22Rv1 (cell line): ENCODE results near the gene ATP13A5.

Experiments
- H3K27ac ChIP-seq: fragments of 450-650 bp; 2 replicates; pipeline ENCODE4 v1.5.1; 2017
- ZFX ChIP-seq: fragments of 450-650 bp; IDR thresholded peaks from 2 replicates; pipeline ENCODE4 v1.6.1; 2017; ENCODE audit warnings: antibody characterized with exemption, borderline replicate concordance
- TF ChIP-seq, protein P1 (sequence below): fragments of 450-650 bp; IDR thresholded peaks from 2 replicates; pipeline ENCODE4 v1.5.1; 2017; ENCODE audit warnings: mild to moderate bottlenecking

Gene ATP13A5

DNA sequence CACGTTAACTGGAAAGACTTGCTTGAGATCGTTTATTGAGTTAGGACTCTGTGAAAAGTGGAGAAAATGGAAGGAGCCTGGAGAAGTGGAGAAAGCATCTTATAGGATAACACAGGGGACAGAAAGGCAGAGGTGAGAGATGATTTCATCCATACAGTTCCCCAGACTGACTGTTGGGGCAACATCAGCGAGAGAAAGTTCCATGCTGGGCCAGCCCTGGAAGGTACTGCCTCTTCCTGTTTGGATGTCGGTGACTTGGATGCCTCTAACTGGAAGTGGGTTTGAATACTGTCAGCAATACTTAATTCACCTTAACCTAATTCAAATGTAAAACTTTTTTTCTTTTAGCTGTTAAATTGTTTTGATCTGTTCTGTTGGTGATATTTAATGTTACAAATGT lies 32.3 kb downstream of the ATP13A5 start:
- H3K27ac ChIP-seq = no peak overlapping the region
- TF ChIP-seq ZFX = no peak

DNA sequence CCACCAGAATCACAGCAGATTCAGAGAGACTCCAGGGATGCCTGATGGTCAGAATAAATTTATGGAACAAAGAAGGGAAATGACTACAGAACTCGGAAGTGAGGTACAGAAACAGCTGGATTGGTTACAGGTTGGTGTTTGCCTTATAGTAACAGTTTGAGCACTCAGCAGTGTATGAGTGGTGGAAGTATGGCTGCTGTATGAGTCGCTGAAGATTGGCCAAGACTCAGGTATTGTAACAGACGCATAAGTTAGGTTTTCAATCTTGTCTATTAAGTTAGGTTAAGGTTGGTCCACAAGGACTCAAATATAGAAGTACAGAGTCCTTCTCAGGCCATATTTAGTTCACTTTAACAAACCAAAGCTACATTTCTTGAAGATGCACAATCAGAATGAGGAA lies 33.1 kb downstream of the ATP13A5 start:
- TF ChIP-seq, protein P1, sequence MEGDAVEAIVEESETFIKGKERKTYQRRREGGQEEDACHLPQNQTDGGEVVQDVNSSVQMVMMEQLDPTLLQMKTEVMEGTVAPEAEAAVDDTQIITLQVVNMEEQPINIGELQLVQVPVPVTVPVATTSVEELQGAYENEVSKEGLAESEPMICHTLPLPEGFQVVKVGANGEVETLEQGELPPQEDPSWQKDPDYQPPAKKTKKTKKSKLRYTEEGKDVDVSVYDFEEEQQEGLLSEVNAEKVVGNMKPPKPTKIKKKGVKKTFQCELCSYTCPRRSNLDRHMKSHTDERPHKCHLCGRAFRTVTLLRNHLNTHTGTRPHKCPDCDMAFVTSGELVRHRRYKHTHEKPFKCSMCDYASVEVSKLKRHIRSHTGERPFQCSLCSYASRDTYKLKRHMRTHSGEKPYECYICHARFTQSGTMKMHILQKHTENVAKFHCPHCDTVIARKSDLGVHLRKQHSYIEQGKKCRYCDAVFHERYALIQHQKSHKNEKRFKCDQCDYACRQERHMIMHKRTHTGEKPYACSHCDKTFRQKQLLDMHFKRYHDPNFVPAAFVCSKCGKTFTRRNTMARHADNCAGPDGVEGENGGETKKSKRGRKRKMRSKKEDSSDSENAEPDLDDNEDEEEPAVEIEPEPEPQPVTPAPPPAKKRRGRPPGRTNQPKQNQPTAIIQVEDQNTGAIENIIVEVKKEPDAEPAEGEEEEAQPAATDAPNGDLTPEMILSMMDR = no peak
- no peak for TF ChIP-seq ZFX

DNA sequence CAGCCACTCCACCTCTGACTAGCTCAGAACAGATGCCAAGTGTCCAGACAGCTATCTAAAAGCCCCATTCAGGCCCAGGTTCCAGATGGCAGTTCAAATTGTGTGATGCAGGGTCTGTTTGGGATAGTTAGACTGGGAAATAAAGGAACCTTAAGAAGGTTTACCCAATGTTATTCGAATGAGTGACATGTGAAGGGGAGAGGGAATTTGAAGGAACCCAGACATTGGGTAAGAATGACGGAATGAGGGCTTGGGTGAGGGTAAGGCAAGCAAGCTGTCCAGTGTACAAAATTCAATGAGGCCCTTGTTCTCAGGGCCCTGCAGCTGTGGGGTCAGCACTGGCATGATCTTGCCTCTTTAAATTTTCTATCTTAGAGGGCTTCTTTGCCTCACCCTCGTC lies 34.1 kb downstream of the ATP13A5 start:
- TF ChIP-seq ZFX = no peak
- TF ChIP-seq, protein P1 = no peak
- no peak overlapping the region for H3K27ac ChIP-seq

More for the DNA sequence above, 33.1 kb downstream of the ATP13A5 start:
- H3K27ac ChIP-seq = no peak overlapping the region

DNA sequence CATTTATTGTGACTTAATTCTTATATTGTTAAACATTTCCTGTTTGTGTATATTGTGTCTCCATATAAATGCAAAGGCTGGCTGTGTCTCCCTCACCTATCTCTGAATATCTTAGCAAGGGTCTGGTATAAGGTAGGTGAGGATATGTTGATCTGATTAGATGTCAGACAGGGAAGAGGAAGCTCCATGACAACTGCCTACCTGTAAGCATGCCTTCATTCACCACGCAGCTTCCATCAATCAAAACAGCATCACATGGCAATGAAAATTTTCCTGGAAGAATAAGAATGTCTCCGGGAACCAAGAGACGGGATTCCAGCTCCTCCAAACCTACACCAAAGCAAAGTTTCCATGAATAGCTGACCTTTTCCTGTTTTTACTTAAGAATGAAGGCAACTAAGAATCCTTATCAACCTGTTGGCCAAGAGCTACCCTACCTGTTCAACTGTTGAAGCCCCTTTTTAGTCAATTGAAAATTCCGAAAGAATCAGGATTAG lies 34.8 kb downstream of the ATP13A5 start:
- H3K27ac ChIP-seq = no peak overlapping the region
- TF ChIP-seq, protein P1 = no peak
- no peak for TF ChIP-seq ZFX

DNA sequence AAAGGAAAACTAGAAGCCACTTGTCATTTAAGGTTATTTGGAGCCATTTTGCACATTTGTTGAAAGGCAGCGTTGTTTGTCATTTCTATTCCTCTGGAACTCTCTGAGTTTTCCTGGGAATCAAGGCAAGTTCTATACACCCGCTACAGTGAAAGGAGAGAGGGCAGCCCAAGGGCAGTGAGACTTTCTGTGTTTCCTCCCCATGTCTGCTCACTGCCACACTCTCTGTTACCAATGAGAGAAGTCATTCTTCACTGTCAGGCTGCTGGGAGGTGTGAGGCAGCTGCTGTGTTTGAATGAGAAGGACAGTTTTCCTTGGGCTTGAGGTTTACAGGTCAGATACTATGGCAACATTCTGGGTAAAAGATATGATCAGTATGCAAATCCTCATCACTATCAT lies 36.0 kb downstream of the ATP13A5 start:
- no peak for TF ChIP-seq ZFX
- TF ChIP-seq, protein P1 = no peak
- H3K27ac ChIP-seq = no peak overlapping the region

DNA sequence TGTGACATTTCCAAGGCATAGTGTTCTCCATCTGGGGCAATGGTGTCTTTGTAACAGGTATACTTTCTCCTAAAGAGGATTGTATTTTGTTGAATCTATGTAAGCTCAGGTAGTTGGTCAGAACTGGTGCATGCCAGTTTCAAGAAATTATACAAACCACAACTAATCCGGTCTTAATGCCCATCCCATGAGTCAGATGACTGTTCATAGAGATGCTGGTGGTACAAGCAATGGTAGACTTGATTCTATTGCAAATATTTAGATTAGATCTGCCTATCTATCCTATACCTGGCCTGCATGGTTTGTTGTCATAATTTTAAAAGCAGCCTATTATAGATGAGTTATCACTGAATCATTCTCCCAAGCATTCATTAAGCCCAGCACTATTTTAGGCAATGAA lies 43.5 kb downstream of the ATP13A5 start:
- no peak overlapping the region for H3K27ac ChIP-seq
- TF ChIP-seq ZFX = no peak
- TF ChIP-seq, protein P1 = no peak

DNA sequence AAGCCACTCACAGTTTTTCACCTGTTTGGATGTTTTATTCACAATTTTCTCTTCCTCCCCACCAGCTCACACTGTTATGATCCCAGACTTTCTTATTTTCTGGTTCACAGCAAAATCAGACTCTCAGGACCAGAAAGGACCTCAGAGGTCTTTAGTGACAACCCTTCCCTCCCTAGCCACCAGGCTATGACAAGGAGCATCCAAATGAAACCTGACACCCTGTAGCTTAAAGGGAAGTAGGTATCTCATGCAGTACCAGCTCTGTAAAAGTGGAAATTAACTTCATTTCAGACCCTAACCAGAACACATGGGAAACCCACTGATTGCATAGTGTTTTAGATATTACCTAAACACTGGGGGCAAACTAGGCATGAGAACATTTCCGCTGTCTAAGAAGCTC lies 45.3 kb downstream of the ATP13A5 start:
- no peak overlapping the region for H3K27ac ChIP-seq
- TF ChIP-seq, protein P1 = no peak
- TF ChIP-seq ZFX = no peak

DNA sequence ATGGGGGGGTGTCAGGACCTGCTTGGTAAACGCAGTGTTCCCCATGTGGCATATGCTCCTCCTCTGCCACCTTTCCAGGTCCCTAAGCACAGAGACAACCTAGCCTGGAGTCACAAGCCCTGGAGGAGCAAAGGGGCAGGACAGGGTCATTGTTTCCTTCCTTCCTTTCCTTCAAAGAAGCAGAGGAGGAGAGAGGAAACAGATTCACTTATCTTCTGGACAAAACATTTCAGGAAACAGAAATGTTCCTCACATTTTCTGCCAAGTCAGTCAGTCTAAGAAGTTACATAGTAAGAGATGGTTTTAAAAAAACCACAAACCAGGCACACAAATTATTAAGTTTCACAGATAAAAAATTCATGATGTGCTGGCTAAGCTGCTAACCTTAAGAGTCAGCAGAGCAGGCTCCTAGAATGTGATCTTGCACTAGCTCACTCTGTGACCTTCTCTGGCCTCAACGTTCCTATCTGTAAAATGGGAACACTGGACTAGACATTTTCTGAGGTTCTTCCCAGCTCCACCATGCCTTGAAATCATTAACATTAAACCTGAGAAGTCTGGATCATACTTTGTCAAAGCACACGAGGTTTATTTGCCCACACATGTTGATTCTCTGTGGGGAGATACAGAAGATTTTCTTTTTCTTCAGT lies 47.9 kb downstream of the ATP13A5 start:
- no peak overlapping the region for H3K27ac ChIP-seq
- TF ChIP-seq ZFX = no peak
- TF ChIP-seq, protein P1 = no peak
